Gastroesophageal sphincter (tissue), 4 donors: Measurements from ENCODE around the gene SH2D3A. TPM values are rescaled to one million over a fixed set of nuclear protein-coding genes. Genes with fewer than 3 reads are reported as not detected.

Experiments
- ATAC-seq: fragments of 150-250 bp; one replicate; pipeline ENCODE4 v1.9.1; 2016; ENCODE audit warnings: mild to moderate bottlenecking, moderate library complexity
- H3K27ac ChIP-seq, 4 donors: fragments of 200-600 bp; sonication (generic) in 3 of 4; 1 replicate in 3 of 4; 2 replicates in 1 of 4; pipeline ENCODE4 v1.5.1; 2016 to 2019
- H3K27me3 ChIP-seq: fragments of 200-600 bp; sonication (generic); one replicate; pipeline ENCODE4 v1.5.1; 2019
- H3K36me3 ChIP-seq, 2 donors: fragments of 200-600 bp; sonication (generic); one replicate each; pipeline ENCODE4 v1.5.1; 2019; ENCODE audit warnings: control low read depth in 1 of 2
- H3K4me1 ChIP-seq, 3 donors: fragments of 200-600 bp; sonication (generic); 1 replicate in 2 of 3; 2 replicates in 1 of 3; pipeline ENCODE4 v1.5.1; 2016 to 2019; ENCODE audit warnings: control low read depth in 2 of 3
- H3K4me3 ChIP-seq, 2 donors: fragments of 200-600 bp; sonication (generic); one replicate each; pipeline ENCODE4 v1.5.1; 2019; ENCODE audit warnings: mild to moderate bottlenecking in 1 of 2, moderate library complexity in 1 of 2
- H3K9me3 ChIP-seq, 3 donors: fragments of 200-600 bp; sonication (generic); one replicate each; pipeline ENCODE4 v1.5.1; 2017 to 2019; ENCODE audit warnings: control low read depth in 2 of 3
- EP300 ChIP-seq: sonication (generic); formaldehyde crosslinking; IDR thresholded peaks from one replicate; pipeline ENCODE4 v1.6.1; 2017; ENCODE audit warnings: antibody characterized with exemption, mild to moderate bottlenecking
- POLR2A ChIP-seq, 2 donors: fragments of 450-650 bp; IDR thresholded peaks; one replicate each; pipeline ENCODE4 v1.6.1; 2017; ENCODE audit warnings: antibody characterized with exemption in 2 of 2, mild to moderate bottlenecking in 2 of 2, moderate library complexity in 1 of 2
- POLR2AphosphoS5 ChIP-seq: sonication (generic); formaldehyde crosslinking; IDR thresholded peaks from one replicate; pipeline ENCODE4 v1.6.1; 2017; ENCODE audit warnings: antibody characterized with exemption
- WGBS, 2 donors: methylation state at CpG; one replicate each; pipeline ENCODE4 v1.1.5; 2018; ENCODE audit warnings: low coverage in 1 of 2; 5-methylcytosine and 5-hydroxymethylcytosine counted together
- total RNA-seq, 4 donors: library from RNA; depleted of rRNA; stranded (reverse); fragments of >200 nt; gene quantifications; one replicate each; pipeline ENCODE4 v1.1.0, GENCODE V29; 2016
- TF ChIP-seq, protein P1 (sequence below), 4 experiments: fragments of 200-600 bp in 2 of 4; fragments of 450-650 bp in 2 of 4; sonication (generic) in 1 of 4; IDR thresholded peaks; one replicate each; pipeline ENCODE4 v1.5.1; 2017 to 2019; ENCODE audit warnings: antibody characterized with exemption in 4 of 4, mild to moderate bottlenecking in 2 of 4, moderate library complexity in 2 of 4

SH2D3A gene
- total RNA-seq, 4 donors from 2014 or later, result 0.78 to 5.8 (median 1.7) TPM; not detected in 1

DNA sequence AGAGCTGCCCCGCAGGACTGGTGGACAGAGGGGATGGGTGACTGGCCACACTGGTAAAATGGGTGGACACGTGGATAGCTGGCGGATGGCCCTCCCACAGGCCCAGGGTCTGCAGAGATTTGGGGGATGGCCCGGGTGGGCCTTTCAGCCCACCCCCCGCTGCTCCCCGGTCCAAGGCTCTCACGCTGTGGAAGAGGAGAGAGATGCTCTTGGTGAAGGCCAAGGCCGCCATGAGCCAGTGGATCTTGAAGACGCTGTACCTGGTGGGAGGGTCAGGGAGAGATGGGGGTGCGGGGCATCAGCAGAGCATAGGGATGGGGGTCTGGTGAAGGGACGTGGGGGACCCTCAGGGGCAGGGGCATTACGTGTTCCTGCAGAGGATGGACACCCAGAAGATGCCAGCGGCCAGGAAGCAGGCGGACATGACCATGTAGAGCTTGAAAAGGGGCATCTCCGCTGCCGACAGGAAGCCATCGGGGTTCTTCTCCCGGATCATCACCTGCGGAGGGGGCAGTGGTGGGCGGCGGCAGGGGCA lies 34.4 kb downstream of the SH2D3A start:
- 92% methylated on average over 14 of the region's 21 CpGs; no CpG with 5 or more reads in 1 of the 2 donors for WGBS, 2 donors
- no peak for ATAC-seq
- Histone ChIP-seq H3K4me1 (peaks cover 0 to 29% (median 11%) of the 10 kb centered on the region in 3 donors), H3K9me3 (no peaks in the 10 kb centered on the region), H3K27me3 (no peaks in the 10 kb centered on the region), H3K27ac (no peak overlapping the region), H3K4me3 (no peak overlapping the region), H3K36me3 (peaks cover 0 to 49% of the 10 kb centered on the region in 2 donors)
- TF ChIP-seq POLR2A (IDR thresholded peaks at IDR 0.05) (no peak), EP300 (no peak), POLR2AphosphoS5 (no peak)
- TF ChIP-seq, protein P1, sequence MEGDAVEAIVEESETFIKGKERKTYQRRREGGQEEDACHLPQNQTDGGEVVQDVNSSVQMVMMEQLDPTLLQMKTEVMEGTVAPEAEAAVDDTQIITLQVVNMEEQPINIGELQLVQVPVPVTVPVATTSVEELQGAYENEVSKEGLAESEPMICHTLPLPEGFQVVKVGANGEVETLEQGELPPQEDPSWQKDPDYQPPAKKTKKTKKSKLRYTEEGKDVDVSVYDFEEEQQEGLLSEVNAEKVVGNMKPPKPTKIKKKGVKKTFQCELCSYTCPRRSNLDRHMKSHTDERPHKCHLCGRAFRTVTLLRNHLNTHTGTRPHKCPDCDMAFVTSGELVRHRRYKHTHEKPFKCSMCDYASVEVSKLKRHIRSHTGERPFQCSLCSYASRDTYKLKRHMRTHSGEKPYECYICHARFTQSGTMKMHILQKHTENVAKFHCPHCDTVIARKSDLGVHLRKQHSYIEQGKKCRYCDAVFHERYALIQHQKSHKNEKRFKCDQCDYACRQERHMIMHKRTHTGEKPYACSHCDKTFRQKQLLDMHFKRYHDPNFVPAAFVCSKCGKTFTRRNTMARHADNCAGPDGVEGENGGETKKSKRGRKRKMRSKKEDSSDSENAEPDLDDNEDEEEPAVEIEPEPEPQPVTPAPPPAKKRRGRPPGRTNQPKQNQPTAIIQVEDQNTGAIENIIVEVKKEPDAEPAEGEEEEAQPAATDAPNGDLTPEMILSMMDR (IDR thresholded peaks at IDR 0.05), result no peak

DNA sequence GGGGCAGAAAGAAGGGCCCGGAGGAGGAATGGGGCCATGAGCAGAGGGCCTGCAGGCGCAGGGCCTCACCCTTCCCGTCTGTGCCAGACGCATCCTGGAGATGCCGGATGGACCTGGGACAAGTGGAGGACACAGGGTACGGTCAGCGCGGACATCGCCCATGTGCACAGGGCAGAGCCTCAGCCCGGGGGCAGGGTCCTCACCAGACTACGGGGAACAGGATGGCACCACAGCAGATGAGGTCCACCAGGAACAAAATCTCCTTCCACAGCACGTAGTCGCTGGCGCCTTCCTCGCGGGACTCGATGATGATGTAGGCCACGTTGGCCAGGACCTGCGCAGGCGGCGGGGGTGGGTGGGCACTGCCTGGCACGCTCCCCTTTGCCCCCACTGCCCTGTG lies 35.4 kb downstream of the SH2D3A start:
- 77% methylated on average over 11 of the region's 22 CpGs; no CpG with 5 or more reads in 1 of the 2 donors for WGBS, 2 donors

DNA sequence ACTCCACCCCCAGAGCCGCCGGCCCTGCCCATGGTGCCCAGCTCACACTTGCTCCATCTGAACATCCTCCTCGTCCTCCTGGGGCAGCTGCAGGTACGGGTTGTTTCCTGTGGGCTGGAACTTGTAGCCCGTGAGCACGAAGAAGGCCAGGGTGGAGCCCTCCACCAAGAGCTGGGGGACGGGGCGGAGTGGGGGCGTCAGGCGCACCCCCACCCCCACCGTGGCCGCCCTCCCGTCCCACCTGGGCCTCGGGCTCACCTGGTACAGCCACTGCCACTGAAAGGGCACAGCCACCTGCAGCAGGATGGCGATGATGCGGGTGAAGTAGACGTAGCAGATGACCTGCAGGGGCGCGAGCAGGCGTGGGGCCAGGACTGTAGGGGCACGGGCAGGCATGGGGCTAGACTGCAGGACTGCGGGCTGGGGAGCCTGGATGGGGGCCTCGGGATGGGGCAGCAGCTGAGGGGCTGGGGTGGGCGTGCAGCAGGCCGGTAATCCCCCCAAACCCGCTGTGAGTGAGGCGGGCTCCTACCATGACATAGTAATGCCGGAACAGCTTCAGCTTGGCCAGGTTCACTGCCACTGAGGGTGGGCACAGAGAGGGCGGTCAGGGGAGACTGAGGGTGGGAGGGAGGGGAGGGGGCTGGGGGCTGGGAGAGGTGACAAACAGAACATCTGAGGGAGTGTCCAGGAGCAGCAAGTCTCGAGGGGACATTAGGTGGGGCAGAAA lies 36.1 kb downstream of the SH2D3A start:
- H3K36me3 ChIP-seq, result peaks cover 0 to 49% of the 10 kb centered on the region in 2 donors
- 65% methylated on average over 10 of the region's 30 CpGs; no CpG with 5 or more reads in 1 of the 2 donors for WGBS, 2 donors
- ATAC-seq, result no peak
- H3K9me3 ChIP-seq, result no peaks in the 10 kb centered on the region
- H3K27ac ChIP-seq, result peak overlapping the region in 2 of 4 donors; percentile 27 to 43
- H3K27me3 ChIP-seq, result no peaks in the 10 kb centered on the region
- peaks cover 0 to 20% (median 9%) of the 10 kb centered on the region in 3 donors for H3K4me1 ChIP-seq
- no peak for TF ChIP-seq POLR2A (IDR thresholded peaks at IDR 0.05)
- no peak for TF ChIP-seq EP300
- TF ChIP-seq, protein P1 (IDR thresholded peaks at IDR 0.05), result no peak
- TF ChIP-seq POLR2AphosphoS5, result no peak
- no peak overlapping the region for H3K4me3 ChIP-seq

More for the DNA sequence above, 35.4 kb downstream of the SH2D3A start:
- no peak overlapping the region for H3K4me3 ChIP-seq
- ATAC-seq, result no peak
- no peak overlapping the region for H3K27ac ChIP-seq
- H3K4me1 ChIP-seq, result peaks cover 0 to 27% (median 10%) of the 10 kb centered on the region in 3 donors
- H3K9me3 ChIP-seq, result no peaks in the 10 kb centered on the region
- TF ChIP-seq, protein P1 (IDR thresholded peaks at IDR 0.05), result no peak
- TF ChIP-seq EP300 (no peak), POLR2AphosphoS5 (no peak), POLR2A (IDR thresholded peaks at IDR 0.05) (no peak)
- peaks cover 0 to 49% of the 10 kb centered on the region in 2 donors for H3K36me3 ChIP-seq
- no peaks in the 10 kb centered on the region for H3K27me3 ChIP-seq

DNA sequence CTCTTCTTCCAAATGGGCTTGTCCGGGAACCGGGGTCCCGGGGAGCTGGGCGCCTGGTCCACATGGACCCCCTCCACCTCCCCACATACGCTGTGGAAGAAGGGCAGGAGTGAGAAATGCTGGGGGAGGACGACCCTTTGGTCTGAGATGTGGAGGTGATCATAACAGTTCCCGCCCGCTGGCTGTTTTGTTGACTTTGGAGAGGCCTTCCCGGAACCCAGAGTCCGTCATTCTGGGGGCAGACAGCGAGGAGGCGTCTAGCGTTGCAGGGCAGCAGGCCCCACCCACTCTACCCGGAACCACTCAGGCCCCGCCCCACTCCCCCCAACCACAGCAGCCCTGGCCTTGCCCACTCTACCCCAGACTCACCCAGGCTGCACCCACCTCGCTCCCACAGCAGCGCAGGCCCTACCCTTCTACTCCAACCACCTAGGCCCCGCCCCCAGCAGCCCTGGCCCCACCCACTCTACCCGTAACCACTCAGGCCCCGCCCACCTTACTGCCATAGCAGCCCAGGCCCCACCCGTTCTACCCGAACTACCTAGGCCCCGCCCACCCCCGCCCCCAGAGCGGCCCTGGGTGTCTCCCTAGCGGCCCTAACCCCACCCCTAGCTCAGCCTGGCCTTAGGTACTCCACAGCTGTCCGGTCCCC lies 37.0 kb downstream of the SH2D3A start:
- H3K27ac ChIP-seq, result peak overlapping the region in 2 of 4 donors; percentile 27 to 43

More for the DNA sequence above, 37.0 kb downstream of the SH2D3A start:
- TF ChIP-seq POLR2A (IDR thresholded peaks at IDR 0.05) (no peak), POLR2AphosphoS5 (no peak), EP300 (no peak)
- TF ChIP-seq, protein P1 (IDR thresholded peaks at IDR 0.05), result no peak
- Histone ChIP-seq H3K4me3 (peak overlapping the region in 1 of 2 donors; percentile 19), H3K36me3 (peaks cover 0 to 49% of the 10 kb centered on the region in 2 donors), H3K4me1 (peaks cover 0 to 16% (median under 1%) of the 10 kb centered on the region in 3 donors), H3K9me3 (no peaks in the 10 kb centered on the region), H3K27me3 (peaks cover 4% of the 10 kb centered on the region)
- WGBS, 2 donors, result 80% methylated on average over 5 of the region's 27 CpGs; no CpG with 5 or more reads in 1 of the 2 donors
- ATAC-seq, result peak; percentile 65
